Right cardiac atrium (tissue), 5 donors: ENCODE data around the gene EIF1. TPM values are rescaled to one million over a fixed set of nuclear protein-coding genes. Genes with fewer than 3 reads are reported as not detected.

Experiments
- ATAC-seq, 2 donors: fragments of 200-7000 bp; cut with Tn5 transposase; one replicate each; pipeline versions ENCODE4 v1.8.0 to v1.9.1; 2020; ENCODE audit warnings: moderate library complexity in 2 of 2, mild to moderate bottlenecking in 1 of 2
- DNase-seq, 3 donors: peaks; one replicate each; pipeline ENCODE4 v3.0.0-alpha.2; 2020
- H3K27ac ChIP-seq: one replicate; pipeline ENCODE4 v1.5.1; 2013; ENCODE audit warnings: mild to moderate bottlenecking, low read length, control low read depth, moderate library complexity
- H3K27me3 ChIP-seq: one replicate; pipeline ENCODE4 v1.6.1; 2013; ENCODE audit not compliant: control insufficient read depth, insufficient read depth
- H3K4me1 ChIP-seq: one replicate; pipeline ENCODE4 v1.6.1; 2013; ENCODE audit warnings: low read length; ENCODE audit not compliant: control insufficient read depth, insufficient read depth
- H3K4me3 ChIP-seq: one replicate; pipeline ENCODE4 v1.5.1; 2013; ENCODE audit warnings: low read length, control low read depth
- H3K9me3 ChIP-seq: one replicate; pipeline ENCODE4 v1.6.1; 2013; ENCODE audit warnings: low read length; ENCODE audit not compliant: control insufficient read depth
- WGBS: extraction: QIAGEN DNeasy Blood & Tissue Kit; methylation state at CpG from one replicate; pipeline ENCODE4 v1.1.7; 2013; 5-methylcytosine and 5-hydroxymethylcytosine counted together
- intact Hi-C, 4 donors: fragments of 100-400 bp; cut with DNase I; formaldehyde crosslinking; loops; one replicate each; pipeline versions ENCODE4 v1.11.0 to v1.14.0; 2022 to 2023
- polyA plus RNA-seq: library from polyadenylated mRNA; stranded (reverse); fragments of 200-250 nt; gene quantifications from one replicate; pipeline ENCODE4 v1.2.3, GENCODE V29; 2013
- total RNA-seq, 4 donors: library from RNA; stranded (reverse); fragmentation: NEBNext Ultra II Directional; extraction: Animal tissue kit (Norgen Biotek cat#: 25700); gene quantifications; one replicate each; pipeline ENCODE4 v1.2.1, GENCODE V29; 2021
- donor health status: healthy with polysubstance abuse.
- donor health status: DM: no; HTN: yes; CAD: no.
- donor health status: DM: no; HTN: no; CAD: no.
- donor health status: DM: no; HTN: yes; CAD: no; lungs with severe emphysema.
- donor health status: DM: yes; HTN: yes; CAD: no.

The EIF1 gene
- total and polyA plus RNA-seq, 5 donors, result 959 to 1,186 (median 983) TPM

GRCh38 chr17:41730479-41730878 is 41.8 kb downstream of the EIF1 start:
- no peaks in the 10 kb centered on the region for H3K9me3 ChIP-seq
- no peak overlapping the region for H3K4me3 ChIP-seq
- intact Hi-C loops, result loop anchor here in 1 of 4 donors (10.0 kb wide), 1 partner anchor 224 kb away; no protein-coding TSS in a partner anchor
- no peak overlapping the region for H3K27ac ChIP-seq
- ATAC-seq (no peak), DNase-seq (no peak)
- 51% methylated on average over 4 of the region's 4 CpGs for WGBS
- H3K27me3 ChIP-seq, result no peaks in the 10 kb centered on the region
- H3K4me1 ChIP-seq, result no peaks in the 10 kb centered on the region

- H3K27ac ChIP-seq, result no peak overlapping the region
- intact Hi-C loops, result loop anchor here in 1 of 4 donors (10.0 kb wide), 1 partner anchor 223 kb away; no protein-coding TSS in a partner anchor
- 47% methylated on average over 3 of the region's 3 CpGs for WGBS
- H3K4me1 ChIP-seq, result no peaks in the 10 kb centered on the region
- H3K4me3 ChIP-seq, result no peak overlapping the region
- no peaks in the 10 kb centered on the region for H3K27me3 ChIP-seq
- ATAC-seq, result no peak
- DNase-seq, result no peak
- H3K9me3 ChIP-seq, result no peaks in the 10 kb centered on the region
Observed at GRCh38 chr17:41731836-41732235, 43.2 kb downstream of the EIF1 start.

- no peaks in the 10 kb centered on the region for H3K27me3 ChIP-seq
- DNase-seq (no peak), ATAC-seq (no peak)
- 10% methylated on average over 40 of the region's 40 CpGs for WGBS
- H3K27ac ChIP-seq, result no peak overlapping the region
- H3K4me3 ChIP-seq, result peak overlapping the region; percentile 45
- intact Hi-C loops, result loop anchor here in 1 of 4 donors (10.0 kb wide), 1 partner anchor 221 kb away; no protein-coding TSS in a partner anchor
- H3K9me3 ChIP-seq, result no peaks in the 10 kb centered on the region
- no peaks in the 10 kb centered on the region for H3K4me1 ChIP-seq
Observed at GRCh38 chr17:41733348-41734138, 44.9 kb downstream of the EIF1 start.

GRCh38 chr17:41734139-41734948 is 45.7 kb downstream of the EIF1 start, which contains the start of gene HAP1:
Gene HAP1 (minus strand): TSS chr17:41734643. CDS start chr17:41734634, 9 bp downstream.
- under 1% methylated on average over 77 of the region's 77 CpGs for WGBS
- intact Hi-C loops, result loop anchor here in 1 of 4 donors (10.0 kb wide), 1 partner anchor 220 kb away; no protein-coding TSS in a partner anchor
- peak in 1 of 2 donors; percentile 17 for ATAC-seq
- H3K9me3 ChIP-seq, result no peaks in the 10 kb centered on the region
- no peak within 1 kb of the TSS for H3K27ac ChIP-seq
- H3K4me1 ChIP-seq, result no peaks in the 10 kb centered on the region
- H3K4me3 ChIP-seq, result peak within 1 kb of the TSS; percentile 45
- DNase-seq, result peak in 2 of 3 donors; percentile 62 to 67
- H3K27me3 ChIP-seq, result no peaks in the 10 kb centered on the region

- intact Hi-C loops, result loop anchor here in 1 of 4 donors (10.0 kb wide), 1 partner anchor 220 kb away; no protein-coding TSS in a partner anchor
- DNase-seq (peak in 1 of 3 donors; percentile 22), ATAC-seq (no peak)
- no peaks in the 10 kb centered on the region for H3K9me3 ChIP-seq
- no peak overlapping the region for H3K27ac ChIP-seq
- 4% methylated on average over 23 of the region's 23 CpGs for WGBS
- H3K27me3 ChIP-seq, result no peaks in the 10 kb centered on the region
- no peaks in the 10 kb centered on the region for H3K4me1 ChIP-seq
- peak overlapping the region; percentile 45 for H3K4me3 ChIP-seq
Observed at GRCh38 chr17:41734949-41735313, 46.2 kb downstream of the EIF1 start.

GRCh38 chr17:41735744-41736143 is 47.1 kb downstream of the EIF1 start:
- 96% methylated on average over 4 of the region's 4 CpGs for WGBS
- intact Hi-C loops, result loop anchor here in 1 of 4 donors (10.0 kb wide), 1 partner anchor 219 kb away; no protein-coding TSS in a partner anchor
- H3K9me3 ChIP-seq, result no peaks in the 10 kb centered on the region
- DNase-seq, result peak in 1 of 3 donors; percentile 9
- no peaks in the 10 kb centered on the region for H3K27me3 ChIP-seq
- no peak for ATAC-seq
- no peak overlapping the region for H3K4me3 ChIP-seq
- H3K27ac ChIP-seq, result no peak overlapping the region
- H3K4me1 ChIP-seq, result no peaks in the 10 kb centered on the region

GRCh38 chr17:41736983-41737679 is 48.4 kb downstream of the EIF1 start:
- intact Hi-C loops, result loop anchor here in 1 of 4 donors (10.0 kb wide), 1 partner anchor 218 kb away; no protein-coding TSS in a partner anchor
- H3K4me3 ChIP-seq, result no peak overlapping the region
- no peak overlapping the region for H3K27ac ChIP-seq
- no peaks in the 10 kb centered on the region for H3K9me3 ChIP-seq
- no peak for DNase-seq
- ATAC-seq, result no peak
- H3K4me1 ChIP-seq, result no peaks in the 10 kb centered on the region
- H3K27me3 ChIP-seq, result no peaks in the 10 kb centered on the region
- WGBS, result 69% methylated on average over 17 of the region's 17 CpGs

GRCh38 chr17:41737680-41738023 is 49.0 kb downstream of the EIF1 start:
- peak in 1 of 2 donors; percentile 6 for ATAC-seq

GRCh38 chr17:41738077-41738800 is 49.6 kb downstream of the EIF1 start:
- no peak overlapping the region for H3K27ac ChIP-seq
- H3K4me1 ChIP-seq, result no peaks in the 10 kb centered on the region
- no peaks in the 10 kb centered on the region for H3K9me3 ChIP-seq
- H3K27me3 ChIP-seq, result no peaks in the 10 kb centered on the region
- 30% methylated on average over 10 of the region's 10 CpGs for WGBS
- ATAC-seq, result peak; percentile 78 to 86
- DNase-seq, result peak; percentile 78 to 93 (median 92)
- no peak overlapping the region for H3K4me3 ChIP-seq
- intact Hi-C loops, result loop anchor here (1.0 to 10.0 kb wide), 4 partner anchors 63 to 217 kb away; no protein-coding TSS in a partner anchor

More at GRCh38 chr17:41737680-41738023, 49.0 kb downstream of the EIF1 start:
- intact Hi-C loops, result loop anchor here (1.0 to 10.0 kb wide), 4 partner anchors 63 to 217 kb away; no protein-coding TSS in a partner anchor
- H3K4me1 ChIP-seq, result no peaks in the 10 kb centered on the region
- H3K27ac ChIP-seq, result no peak overlapping the region
- H3K9me3 ChIP-seq, result no peaks in the 10 kb centered on the region
- no peak for DNase-seq
- WGBS, result 33% methylated on average over 5 of the region's 5 CpGs
- no peaks in the 10 kb centered on the region for H3K27me3 ChIP-seq
- no peak overlapping the region for H3K4me3 ChIP-seq

GRCh38 chr17:41738801-41739112 is 50.1 kb downstream of the EIF1 start:
- Histone ChIP-seq H3K4me1 (no peaks in the 10 kb centered on the region), H3K4me3 (no peak overlapping the region), H3K27ac (no peak overlapping the region), H3K27me3 (no peaks in the 10 kb centered on the region), H3K9me3 (no peaks in the 10 kb centered on the region)
- DNase-seq (no peak), ATAC-seq (peak in 1 of 2 donors; percentile 20)
- intact Hi-C loops, result loop anchor here (1.0 to 10.0 kb wide), 4 partner anchors 62 to 216 kb away; no protein-coding TSS in a partner anchor
- WGBS, result 93% methylated on average over 5 of the region's 5 CpGs
